MM.1S (cell line): ENCODE measurements around the gene GNAQ.

Source experiments
- DNase-seq: peaks from one replicate; pipeline ENCODE4 v3.0.0-alpha.2; 2015
- H2AFZ ChIP-seq: fragments of 300-600 bp; sonication (generic); 2 replicates; pipeline ENCODE4 v1.6.0; 2016; ENCODE audit warnings: antibody characterized with exemption, low read length
- H3F3A ChIP-seq: fragments of 300-600 bp; sonication (generic); 2 replicates; pipeline ENCODE4 v1.6.1; 2016; ENCODE audit warnings: mild to moderate bottlenecking, antibody characterized with exemption, low read length, moderate library complexity, mixed read lengths; ENCODE audit not compliant: insufficient read depth
- H3K27ac ChIP-seq: fragments of 300-600 bp; sonication (generic); 2 replicates; pipeline ENCODE4 v1.5.1; 2016; ENCODE audit warnings: mild to moderate bottlenecking, low read length
- H3K27me3 ChIP-seq: fragments of 300-600 bp; sonication (generic); replicated peaks from 2 replicates; pipeline ENCODE4 v1.6.0; 2016; ENCODE audit warnings: low read length; ENCODE audit not compliant: insufficient read depth
- H3K36me3 ChIP-seq: fragments of 300-600 bp; sonication (generic); replicated peaks from 2 replicates; pipeline ENCODE4 v1.6.1; 2016; ENCODE audit warnings: mild to moderate bottlenecking, low read length, mixed read lengths; ENCODE audit not compliant: insufficient read depth
- H3K4me1 ChIP-seq: fragments of 300-600 bp; sonication (generic); 2 replicates; pipeline ENCODE4 v1.6.1; 2016; ENCODE audit warnings: low read length, mixed read lengths
- H3K4me2 ChIP-seq: fragments of 300-600 bp; sonication (generic); 2 replicates; pipeline ENCODE4 v1.6.0; 2016; ENCODE audit warnings: low read depth, low read length
- H3K4me3 ChIP-seq: fragments of 300-600 bp; sonication (generic); 2 replicates; pipeline ENCODE4 v1.5.1; 2016; ENCODE audit warnings: low read length, mixed read lengths
- H3K79me2 ChIP-seq: fragments of 300-600 bp; sonication (generic); 2 replicates; pipeline ENCODE4 v1.6.1; 2016; ENCODE audit warnings: mixed run types, low read length, mixed read lengths
- H3K9ac ChIP-seq: fragments of 300-600 bp; sonication (generic); 2 replicates; pipeline ENCODE4 v1.6.1; 2016; ENCODE audit warnings: low read length, mixed read lengths
- H3K9me2 ChIP-seq: fragments of 300-600 bp; sonication (generic); replicated peaks from 2 replicates; pipeline ENCODE4 v1.6.1; 2016; ENCODE audit warnings: mild to moderate bottlenecking, low read length, mixed read lengths; ENCODE audit not compliant: insufficient read depth
- H3K9me3 ChIP-seq: fragments of 300-600 bp; sonication (generic); replicated peaks from 2 replicates; pipeline ENCODE4 v1.6.1; 2016; ENCODE audit warnings: mild to moderate bottlenecking, low read length, mixed read lengths; ENCODE audit not compliant: insufficient read depth
- H4K20me1 ChIP-seq: fragments of 300-600 bp; sonication (generic); 2 replicates; pipeline ENCODE4 v1.6.1; 2016; ENCODE audit warnings: mild to moderate bottlenecking, low read length, moderate library complexity, mixed read lengths; ENCODE audit not compliant: insufficient read depth
- EZH2 ChIP-seq: fragments of 300-600 bp; sonication (generic); optimal IDR thresholded peaks from 2 replicates; pipeline ENCODE3; 2017; ENCODE audit warnings: low read depth, mild to moderate bottlenecking, antibody characterized with exemption, low read length, mixed read lengths
- EZH2phosphoT487 ChIP-seq: fragments of 300-600 bp; sonication (generic); IDR thresholded peaks from 2 replicates; pipeline ENCODE4 v1.6.1; 2018; ENCODE audit warnings: antibody characterized with exemption, low read length
- TF ChIP-seq, protein P1 (sequence below): fragments of 300-600 bp; sonication (generic); IDR thresholded peaks from 2 replicates; pipeline ENCODE4 v1.5.1; 2016; ENCODE audit warnings: antibody characterized with exemption, low read length, mixed read lengths

Gene GNAQ

DNA sequence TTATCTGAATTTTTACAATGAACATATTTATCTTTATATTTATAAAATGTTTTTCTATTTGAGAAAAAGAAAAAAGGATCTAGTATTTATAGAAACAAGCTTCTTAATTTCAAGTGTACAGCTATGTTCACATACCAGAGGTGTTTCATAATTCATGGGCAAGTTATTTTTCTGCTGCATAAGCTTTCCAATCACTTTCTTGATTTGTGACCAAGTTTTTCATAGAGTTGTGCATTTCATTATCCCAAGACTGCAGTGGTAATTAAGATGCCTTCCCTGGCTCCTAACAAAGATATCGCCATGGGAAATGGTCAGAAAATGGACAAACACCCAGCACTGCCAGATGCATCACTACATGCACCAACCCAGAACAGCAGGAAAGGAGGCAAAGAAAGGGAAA, 124.6 kb downstream of the GNAQ start:
- H3K4me1 ChIP-seq: no peaks in the 10 kb centered on the region
- no peak overlapping the region for H3K9ac ChIP-seq
- no peak for DNase-seq
- H3K4me2 ChIP-seq: no peak overlapping the region
- H3K27me3 ChIP-seq: no peaks in the 10 kb centered on the region
- no peaks in the 10 kb centered on the region for H3K79me2 ChIP-seq
- TF ChIP-seq EZH2phosphoT487: no peak
- TF ChIP-seq, protein P1, sequence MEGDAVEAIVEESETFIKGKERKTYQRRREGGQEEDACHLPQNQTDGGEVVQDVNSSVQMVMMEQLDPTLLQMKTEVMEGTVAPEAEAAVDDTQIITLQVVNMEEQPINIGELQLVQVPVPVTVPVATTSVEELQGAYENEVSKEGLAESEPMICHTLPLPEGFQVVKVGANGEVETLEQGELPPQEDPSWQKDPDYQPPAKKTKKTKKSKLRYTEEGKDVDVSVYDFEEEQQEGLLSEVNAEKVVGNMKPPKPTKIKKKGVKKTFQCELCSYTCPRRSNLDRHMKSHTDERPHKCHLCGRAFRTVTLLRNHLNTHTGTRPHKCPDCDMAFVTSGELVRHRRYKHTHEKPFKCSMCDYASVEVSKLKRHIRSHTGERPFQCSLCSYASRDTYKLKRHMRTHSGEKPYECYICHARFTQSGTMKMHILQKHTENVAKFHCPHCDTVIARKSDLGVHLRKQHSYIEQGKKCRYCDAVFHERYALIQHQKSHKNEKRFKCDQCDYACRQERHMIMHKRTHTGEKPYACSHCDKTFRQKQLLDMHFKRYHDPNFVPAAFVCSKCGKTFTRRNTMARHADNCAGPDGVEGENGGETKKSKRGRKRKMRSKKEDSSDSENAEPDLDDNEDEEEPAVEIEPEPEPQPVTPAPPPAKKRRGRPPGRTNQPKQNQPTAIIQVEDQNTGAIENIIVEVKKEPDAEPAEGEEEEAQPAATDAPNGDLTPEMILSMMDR: no peak
- no peak for TF ChIP-seq EZH2
- no peak overlapping the region for H3K27ac ChIP-seq
- no peak overlapping the region for H3K4me3 ChIP-seq
- H3K9me2 ChIP-seq: no peaks in the 10 kb centered on the region
- no peak overlapping the region for H2AFZ ChIP-seq
- no peaks in the 10 kb centered on the region for H3K9me3 ChIP-seq
- no peaks in the 10 kb centered on the region for H4K20me1 ChIP-seq
- no peaks in the 10 kb centered on the region for H3F3A ChIP-seq
- no peaks in the 10 kb centered on the region for H3K36me3 ChIP-seq

DNA sequence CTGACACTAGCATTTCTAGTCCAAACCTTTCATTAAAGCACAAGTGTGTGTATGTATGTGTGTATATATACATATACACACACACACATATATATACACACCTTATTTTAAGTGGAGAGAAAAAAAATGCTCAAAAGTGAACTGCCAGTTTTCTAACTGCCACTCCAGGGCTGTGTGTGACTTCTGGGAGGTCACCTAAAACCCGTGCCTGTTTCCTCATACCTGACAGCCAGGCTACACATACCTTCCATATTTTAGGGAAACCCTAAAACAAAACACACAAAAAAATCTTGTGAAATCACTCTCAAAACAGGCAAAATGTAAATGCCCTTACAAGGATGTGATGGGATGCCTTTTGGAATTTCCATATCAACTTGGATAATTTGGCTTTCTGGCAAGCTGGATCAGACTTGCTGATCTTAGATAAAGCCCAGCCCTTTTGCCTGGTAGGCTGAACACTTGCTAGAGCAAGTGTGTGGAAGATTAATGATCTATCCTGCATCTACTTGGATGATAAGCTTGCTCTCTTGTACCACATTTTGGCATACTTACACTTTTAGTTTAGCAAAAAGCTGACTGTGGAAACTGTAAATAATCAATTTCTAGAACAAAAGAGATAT, 127.8 kb downstream of the GNAQ start:
- H3K4me3 ChIP-seq: no peak overlapping the region
- H3K27me3 ChIP-seq: no peaks in the 10 kb centered on the region
- no peak overlapping the region for H3K9ac ChIP-seq
- H3K27ac ChIP-seq: no peak overlapping the region
- H2AFZ ChIP-seq: no peak overlapping the region
- H3K79me2 ChIP-seq: no peaks in the 10 kb centered on the region
- peaks cover 4% of the 10 kb centered on the region; the same call in 1 of the 2 replicates for H3K4me1 ChIP-seq
- H3K9me3 ChIP-seq: no peaks in the 10 kb centered on the region
- H3F3A ChIP-seq: no peaks in the 10 kb centered on the region
- no peak for DNase-seq
- TF ChIP-seq EZH2phosphoT487 (no peak), EZH2 (no peak)
- TF ChIP-seq, protein P1: no peak
- H3K4me2 ChIP-seq: no peak overlapping the region
- no peaks in the 10 kb centered on the region for H4K20me1 ChIP-seq
- no peaks in the 10 kb centered on the region for H3K36me3 ChIP-seq
- H3K9me2 ChIP-seq: no peaks in the 10 kb centered on the region

DNA sequence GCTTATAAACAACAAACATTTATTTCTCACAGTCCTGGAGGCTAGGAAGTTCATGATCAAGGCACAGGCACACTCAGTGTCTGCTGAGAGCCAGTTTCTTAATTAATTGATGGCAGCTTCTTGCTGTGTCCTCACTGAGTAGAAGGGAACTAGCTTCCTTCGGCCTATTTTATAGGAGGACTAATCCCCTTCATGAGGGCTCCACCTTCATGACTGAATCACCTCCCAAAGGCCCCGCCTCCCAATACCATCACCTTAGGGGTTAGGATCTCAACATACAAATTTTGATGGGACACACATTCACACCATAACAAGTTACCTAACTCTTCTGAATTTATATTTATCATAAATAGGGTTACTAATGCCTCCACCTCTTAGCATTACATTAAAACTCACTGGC, 129.8 kb downstream of the GNAQ start:
- no peaks in the 10 kb centered on the region for H3K9me3 ChIP-seq
- no peaks in the 10 kb centered on the region for H4K20me1 ChIP-seq
- no peaks in the 10 kb centered on the region for H3K36me3 ChIP-seq
- H3K4me2 ChIP-seq: no peak overlapping the region
- TF ChIP-seq EZH2phosphoT487 (no peak), EZH2 (no peak)
- TF ChIP-seq, protein P1: no peak
- H3K9ac ChIP-seq: no peak overlapping the region
- H3K27ac ChIP-seq: no peak overlapping the region
- DNase-seq: no peak
- H3K4me1 ChIP-seq: peaks cover 4% of the 10 kb centered on the region; the same call in 1 of the 2 replicates
- no peak overlapping the region for H3K4me3 ChIP-seq
- no peaks in the 10 kb centered on the region for H3K9me2 ChIP-seq
- no peaks in the 10 kb centered on the region for H3K27me3 ChIP-seq
- H3F3A ChIP-seq: no peaks in the 10 kb centered on the region
- no peak overlapping the region for H2AFZ ChIP-seq
- H3K79me2 ChIP-seq: no peaks in the 10 kb centered on the region
